ENCODE measurements around the gene CD59. TPM values are rescaled to one million over a fixed set of nuclear protein-coding genes. Genes with fewer than 3 reads are reported as not detected.

The CD59 gene
- total and polyA plus RNA-seq, 10 of the 15 experiments (the other 5 are each of a cell fraction or from before 2014, with no cell fraction given), result 55.5 to 256 (median 181) TPM

GRCh38 chr11:33692013-33692504, 44.2 kb downstream of the CD59 start:
- intact Hi-C loops (cut with micrococcal nuclease; ENCODE audit: unreplicated experiment), result no loop called here
- in situ Hi-C loops (cut with MboI), result no loop called here
- no peaks in the 10 kb centered on the region for H3K79me2 ChIP-seq (ENCODE audit: control insufficient read depth, insufficient read depth, low read length)
- peaks cover 3% of the 10 kb centered on the region; the same call in 2 of the 3 replicates for H3K9me3 ChIP-seq (replicated peaks; ENCODE audit: control insufficient read depth, insufficient read depth, low read length)
- ChIA-PET POLR2A (interaction anchor here (0.5 to 0.6 kb wide), 2 partner anchors 45 to 413 kb away, joined by 3 read pairs; no protein-coding TSS in a partner anchor), CTCF (interaction anchor here (0.8 to 5.2 kb wide), 4 partner anchors 14 to 328 kb away, joined by 3 to 42 read pairs (median 14); no protein-coding TSS in a partner anchor), RAD21 (ENCODE audit: unreplicated experiment) (interaction anchor here (1.3 to 2.1 kb wide), 2 partner anchors 50 to 329 kb away, joined by 4 to 14 read pairs; no protein-coding TSS in a partner anchor), SMC1A (ENCODE audit: uncharacterized antibody, unreplicated experiment) (interaction anchor here (0.6 to 6.2 kb wide), 11 partner anchors 8 to 629 kb away, joined by 3 to 30 read pairs (median 3); partner anchors contain the start of gene C11orf91)
- no peaks in the 10 kb centered on the region for H3K27me3 ChIP-seq (replicated peaks in 1 of 2; ENCODE audit: control insufficient read depth in 2 of 2, insufficient read depth in 2 of 2, low read length in 1 of 2)
- FAIRE-seq, result no peak
- peaks cover 12% of the 10 kb centered on the region for H3K4me1 ChIP-seq (ENCODE audit: control insufficient read depth, insufficient read depth, low read length)
- no peaks in the 10 kb centered on the region for H4K20me1 ChIP-seq (ENCODE audit: control insufficient read depth, insufficient read depth)
- H3K27ac ChIP-seq (ENCODE audit: control insufficient read depth, insufficient read depth), result no peak overlapping the region
- BruUV-seq (replicated peaks), result no TSS peak
- H3K36me3 ChIP-seq (ENCODE audit: control insufficient read depth in 2 of 2, insufficient read depth in 2 of 2, low read length in 1 of 2), result no peaks in the 10 kb centered on the region
- H3K9ac ChIP-seq (ENCODE audit: control insufficient read depth, insufficient read depth, low read length), result no peak overlapping the region
- no peak for DNase-seq (ENCODE audit: low read depth, low spot score)
- H3K4me3 ChIP-seq, result no peak overlapping the region
- 68% methylated on average over 9 of the region's 9 CpGs for WGBS (ENCODE audit: insufficient coverage, insufficient replicate concordance, low lambda C conversion rate, missing lambda C conversion rate)
- ATAC-seq, result peak; percentile 74
- H3K4me2 ChIP-seq (ENCODE audit: control insufficient read depth, insufficient read depth), result no peak overlapping the region
- no peak overlapping the region for H2AFZ ChIP-seq (ENCODE audit: control insufficient read depth, low read depth, low read length)
- TF ChIP-seq ATF7 (IDR thresholded peaks at IDR 0.05; ENCODE audit: low read depth), result peak; percentile 84
- TF ChIP-seq ASH2L (IDR thresholded peaks at IDR 0.05; ENCODE audit: borderline replicate concordance, low read depth), result no peak
- peak; percentile 21; the same call in 1 of the 2 replicates for TF ChIP-seq RUNX3 (IDR thresholded peaks at IDR 0.05; ENCODE audit: low read length)
- no peak for TF ChIP-seq IKZF2 (IDR thresholded peaks at IDR 0.05)
- TF ChIP-seq NR2F1 (conservative IDR thresholded peaks at IDR 0.05), result no peak
- peak; percentile 23; the same call in 1 of the 2 replicates for TF ChIP-seq NFIC (IDR thresholded peaks at IDR 0.05; ENCODE audit: low read depth, low read length)
- TF ChIP-seq KDM1A (IDR thresholded peaks at IDR 0.05; ENCODE audit: borderline replicate concordance), result no peak
- no peak for TF ChIP-seq SREBF2 (IDR thresholded peaks at IDR 0.05; ENCODE audit: low read length)
- TF ChIP-seq NFXL1 (IDR thresholded peaks at IDR 0.05; ENCODE audit: borderline replicate concordance), result no peak
- no peak for TF ChIP-seq EGR1 (IDR thresholded peaks at IDR 0.05; ENCODE audit: borderline replicate concordance in 1 of 2, low read depth in 2 of 2, low read length in 2 of 2)
- no peak for TF ChIP-seq PRDM15 (CRISPR knock-in tag; IDR thresholded peaks at IDR 0.05)
- peak; percentile 31; the same call in 1 of the 2 replicates for TF ChIP-seq CREM (IDR thresholded peaks at IDR 0.05; ENCODE audit: low read depth)
- no peak for TF ChIP-seq ZBTB40 (IDR thresholded peaks at IDR 0.05; ENCODE audit: borderline replicate concordance)
- TF ChIP-seq HDAC6 (IDR thresholded peaks at IDR 0.05; ENCODE audit: unreplicated experiment), result no peak
- TF ChIP-seq RB1 (IDR thresholded peaks at IDR 0.05; ENCODE audit: borderline replicate concordance), result no peak
- TF ChIP-seq HCFC1 (IDR thresholded peaks at IDR 0.05; ENCODE audit: low read length), result no peak
- no peak for TF ChIP-seq POLR2AphosphoS2 (IDR thresholded peaks at IDR 0.05; ENCODE audit: low read depth, low read length)
- TF ChIP-seq ZBED1 (IDR thresholded peaks at IDR 0.05; ENCODE audit: borderline replicate concordance), result no peak
- TF ChIP-seq FOXK2 (IDR thresholded peaks at IDR 0.05), result no peak
